GM18870 (cell line): ENCODE measurements around the gene STXBP6.

ENCODE experiments used
- ATAC-seq: cut with Tn5 transposase; IDR thresholded peaks from one replicate; pipeline ENCODE4 v1.9.1; 2021; ENCODE audit warnings: moderate library complexity; ENCODE audit not compliant: unreplicated experiment

Gene STXBP6

DNA sequence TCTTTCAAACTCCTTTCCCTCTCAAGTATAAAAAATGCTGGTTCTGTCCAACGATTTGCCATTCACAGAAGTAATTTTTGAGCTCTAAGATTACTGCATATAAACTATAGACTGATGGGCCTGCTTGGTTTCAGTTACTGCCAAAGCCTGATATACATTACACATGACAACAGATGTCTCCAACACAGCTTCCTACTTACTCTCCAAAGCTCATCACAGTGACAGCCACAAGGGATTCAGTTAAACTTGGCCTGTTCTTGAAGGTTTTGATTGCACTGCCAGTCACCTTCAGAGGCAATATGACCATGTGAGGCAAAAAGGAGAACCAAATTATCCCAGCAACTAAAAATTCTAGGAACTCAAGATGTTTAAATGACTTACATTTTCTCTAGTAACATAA is 30.1 kb downstream of the STXBP6 start:
- no peak for ATAC-seq

DNA sequence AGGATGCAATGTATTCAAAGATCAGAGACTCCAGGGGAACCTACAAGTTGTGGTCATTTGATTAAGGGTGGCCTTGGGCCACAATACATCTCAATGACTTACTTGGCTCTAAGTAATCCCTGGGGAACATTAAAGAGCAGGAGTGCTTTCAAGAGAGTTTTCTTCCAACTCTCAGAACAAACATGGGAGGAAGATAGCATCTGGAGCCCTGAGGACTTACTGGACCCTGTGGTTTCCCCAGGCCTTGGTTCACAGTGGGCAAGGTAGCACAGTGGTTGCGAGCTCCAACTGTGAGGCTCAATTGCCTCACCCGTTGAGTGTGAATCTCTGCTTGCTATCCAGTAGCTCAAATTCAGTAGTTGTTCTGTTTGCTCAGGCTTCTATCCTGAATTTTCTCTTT is 32.4 kb downstream of the STXBP6 start:
- no peak for ATAC-seq

GRCh38 chr14:25015761-25016160 is 34.2 kb downstream of the STXBP6 start:
- no peak for ATAC-seq

- no peak for ATAC-seq
Measured at GRCh38 chr14:25014440-25014839, 35.5 kb downstream of the STXBP6 start.

GRCh38 chr14:25011095-25011494 is 38.9 kb downstream of the STXBP6 start:
- no peak for ATAC-seq

GRCh38 chr14:25010471-25010870 is 39.5 kb downstream of the STXBP6 start:
- no peak for ATAC-seq

DNA sequence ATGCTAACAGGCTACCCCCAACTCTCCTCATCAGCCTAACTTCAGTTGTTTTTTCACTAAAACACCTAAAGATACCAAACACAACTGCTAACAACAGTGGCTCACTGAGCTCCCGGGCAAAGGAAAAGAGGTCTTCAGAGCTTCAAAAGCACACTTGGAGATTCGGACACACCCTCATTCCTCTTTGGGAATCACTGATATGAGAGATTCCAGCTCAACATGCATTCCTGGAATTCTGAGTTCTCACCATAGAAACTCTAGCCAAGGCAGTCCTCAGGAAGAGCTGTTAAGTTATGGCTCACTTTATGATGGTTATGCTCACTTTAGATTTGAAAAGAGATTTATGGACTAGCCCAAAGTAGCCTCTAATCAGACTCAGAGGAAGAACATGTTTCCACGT is 40.1 kb downstream of the STXBP6 start:
- ATAC-seq: no peak

- ATAC-seq: no peak
Measured at GRCh38 chr14:25007832-25008231, 42.1 kb downstream of the STXBP6 start.

- ATAC-seq: no peak
Measured at GRCh38 chr14:25006961-25007795, 42.8 kb downstream of the STXBP6 start.

GRCh38 chr14:25006031-25006430 is 43.9 kb downstream of the STXBP6 start:
- ATAC-seq: no peak

GRCh38 chr14:25004389-25004809 is 45.5 kb downstream of the STXBP6 start:
- peak; percentile 53 for ATAC-seq

- no peak for ATAC-seq
Measured at GRCh38 chr14:25003537-25003936, 46.4 kb downstream of the STXBP6 start.

GRCh38 chr14:25001601-25002000 is 48.3 kb downstream of the STXBP6 start:
- no peak for ATAC-seq

DNA sequence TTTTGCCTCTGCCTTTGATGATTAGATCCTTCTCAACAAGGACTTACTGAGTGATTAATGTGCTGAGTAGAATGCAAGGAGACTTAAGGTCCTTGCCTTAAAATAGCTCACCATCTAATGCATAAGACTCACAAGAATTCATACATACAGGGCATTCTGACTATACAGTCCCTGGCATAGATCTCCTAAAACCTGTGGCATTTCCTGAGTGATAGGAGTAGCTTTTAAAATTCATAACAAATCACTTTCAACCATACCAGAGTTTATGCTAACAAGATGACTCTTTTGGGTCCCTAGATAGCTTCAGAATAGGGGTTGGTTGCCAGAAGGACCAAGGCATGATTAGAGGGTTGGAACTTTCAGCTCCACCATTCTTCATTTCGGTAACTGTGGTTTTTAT is 48.8 kb downstream of the STXBP6 start:
- no peak for ATAC-seq

GRCh38 chr14:24999157-24999556 is 50.8 kb downstream of the STXBP6 start:
- no peak for ATAC-seq

- ATAC-seq: no peak
Measured at GRCh38 chr14:24996930-24997725, 52.8 kb downstream of the STXBP6 start.

DNA sequence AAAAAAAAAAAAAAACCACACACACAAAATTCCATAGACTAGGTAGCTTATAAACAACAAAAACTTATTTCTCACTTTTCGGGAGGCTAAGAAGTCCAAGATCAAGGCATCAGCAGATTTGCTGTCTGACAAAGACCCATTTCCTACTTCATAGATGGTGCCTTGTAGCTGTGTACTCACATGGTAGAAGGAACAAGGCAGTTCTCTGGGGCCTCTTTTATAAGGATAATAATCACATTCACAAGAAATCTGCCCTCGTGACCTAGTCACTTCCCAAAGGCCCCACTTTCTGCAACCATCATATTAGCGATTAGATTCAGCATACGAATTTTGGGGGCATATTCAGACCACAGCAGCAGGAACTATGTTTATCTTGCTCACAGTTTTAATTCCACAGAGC is 54.9 kb downstream of the STXBP6 start:
- ATAC-seq: no peak

DNA sequence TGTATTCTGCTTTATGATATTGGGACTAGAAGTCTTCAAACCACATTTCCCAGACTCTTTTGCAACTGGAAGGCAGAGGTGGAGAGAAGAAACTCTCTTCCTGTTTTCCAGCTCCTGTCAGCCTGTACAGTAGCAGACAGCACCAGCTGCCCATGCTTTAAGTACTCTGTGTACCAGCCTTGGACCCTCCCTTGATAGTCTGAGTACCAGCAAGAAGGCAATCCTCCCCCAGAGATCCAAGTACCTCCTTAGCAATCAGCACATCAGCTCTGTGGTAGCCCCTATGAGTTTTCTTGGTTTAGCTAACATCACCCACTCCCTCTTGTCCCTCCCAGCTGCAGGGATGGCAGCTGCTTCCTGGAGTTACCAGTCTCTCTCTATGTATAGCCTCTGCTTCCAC is 56.3 kb downstream of the STXBP6 start:
- ATAC-seq: no peak

- no peak for ATAC-seq
Measured at GRCh38 chr14:24992624-24993360, 57.2 kb downstream of the STXBP6 start.

- ATAC-seq: no peak
Measured at GRCh38 chr14:24991821-24992220, 58.1 kb downstream of the STXBP6 start.

GRCh38 chr14:24991288-24991687 is 58.7 kb downstream of the STXBP6 start:
- no peak for ATAC-seq
